Brain microvascular endothelial cell (primary cell): ENCODE data around the gene AMBRA1.

ENCODE experiments used
- DNase-seq: peaks from one replicate; pipeline ENCODE4 v3.0.0-alpha.2; 2020
- H3K27ac ChIP-seq: fragments of 250-450 bp; sonication (Bioruptor Pico); 2 replicates; pipeline ENCODE4 v1.5.1; 2020; ENCODE audit warnings: mild to moderate bottlenecking, moderate library complexity
- H3K27me3 ChIP-seq: fragments of 250-450 bp; sonication (Bioruptor Pico); replicated peaks from 2 replicates; pipeline ENCODE4 v1.5.1; 2020; ENCODE audit warnings: mild to moderate bottlenecking
- H3K36me3 ChIP-seq: fragments of 250-450 bp; sonication (Bioruptor Pico); replicated peaks from 2 replicates; pipeline ENCODE4 v1.5.1; 2020; ENCODE audit warnings: mild to moderate bottlenecking
- H3K4me3 ChIP-seq: 2 replicates; pipeline ENCODE4 v1.5.1; 2011; ENCODE audit warnings: low read depth, mild to moderate bottlenecking, control low read depth, low read length, moderate library complexity
- in situ Hi-C: cut with HindIII; loops from 2 replicates; pipeline ENCODE4 v1.10.0; 2017; ENCODE audit warnings: low sequenced_read_pairs, low pct_ligation_motif_present
- TF ChIP-seq, protein P1 (sequence below): IDR thresholded peaks from 2 replicates; pipeline ENCODE4 v1.5.1; 2011; ENCODE audit warnings: low read depth, mild to moderate bottlenecking, moderate library complexity, low read length, control low read depth, inconsistent platforms; ENCODE audit errors: missing control alignments

The AMBRA1 gene

DNA sequence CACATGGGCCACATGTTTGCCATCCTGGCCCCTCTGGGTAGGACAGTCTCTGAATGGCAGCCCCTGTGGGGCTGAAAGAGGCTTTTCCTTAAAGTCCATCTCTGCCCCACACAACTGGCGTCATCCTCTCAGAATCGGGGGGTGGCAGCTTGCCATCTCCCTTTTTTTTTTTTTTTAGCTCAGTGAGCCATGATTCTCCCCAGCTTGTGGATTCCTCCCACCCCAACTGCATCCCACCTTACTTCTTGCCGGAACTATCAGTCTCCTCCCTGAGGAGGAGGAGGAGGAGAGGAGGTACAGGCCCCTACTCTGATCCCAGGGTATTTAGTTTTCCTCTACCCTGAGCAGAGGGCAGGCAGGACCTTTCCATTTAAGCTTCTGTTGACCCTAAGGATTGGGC is 243.1 kb downstream of the AMBRA1 start:
- Histone ChIP-seq H3K27me3 (no peaks in the 10 kb centered on the region), H3K4me3 (no peak overlapping the region), H3K36me3 (no peaks in the 10 kb centered on the region), H3K27ac (no peak overlapping the region)
- TF ChIP-seq, protein P1, sequence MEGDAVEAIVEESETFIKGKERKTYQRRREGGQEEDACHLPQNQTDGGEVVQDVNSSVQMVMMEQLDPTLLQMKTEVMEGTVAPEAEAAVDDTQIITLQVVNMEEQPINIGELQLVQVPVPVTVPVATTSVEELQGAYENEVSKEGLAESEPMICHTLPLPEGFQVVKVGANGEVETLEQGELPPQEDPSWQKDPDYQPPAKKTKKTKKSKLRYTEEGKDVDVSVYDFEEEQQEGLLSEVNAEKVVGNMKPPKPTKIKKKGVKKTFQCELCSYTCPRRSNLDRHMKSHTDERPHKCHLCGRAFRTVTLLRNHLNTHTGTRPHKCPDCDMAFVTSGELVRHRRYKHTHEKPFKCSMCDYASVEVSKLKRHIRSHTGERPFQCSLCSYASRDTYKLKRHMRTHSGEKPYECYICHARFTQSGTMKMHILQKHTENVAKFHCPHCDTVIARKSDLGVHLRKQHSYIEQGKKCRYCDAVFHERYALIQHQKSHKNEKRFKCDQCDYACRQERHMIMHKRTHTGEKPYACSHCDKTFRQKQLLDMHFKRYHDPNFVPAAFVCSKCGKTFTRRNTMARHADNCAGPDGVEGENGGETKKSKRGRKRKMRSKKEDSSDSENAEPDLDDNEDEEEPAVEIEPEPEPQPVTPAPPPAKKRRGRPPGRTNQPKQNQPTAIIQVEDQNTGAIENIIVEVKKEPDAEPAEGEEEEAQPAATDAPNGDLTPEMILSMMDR = no peak
- in situ Hi-C loops = no loop called here
- no peak for DNase-seq

DNA sequence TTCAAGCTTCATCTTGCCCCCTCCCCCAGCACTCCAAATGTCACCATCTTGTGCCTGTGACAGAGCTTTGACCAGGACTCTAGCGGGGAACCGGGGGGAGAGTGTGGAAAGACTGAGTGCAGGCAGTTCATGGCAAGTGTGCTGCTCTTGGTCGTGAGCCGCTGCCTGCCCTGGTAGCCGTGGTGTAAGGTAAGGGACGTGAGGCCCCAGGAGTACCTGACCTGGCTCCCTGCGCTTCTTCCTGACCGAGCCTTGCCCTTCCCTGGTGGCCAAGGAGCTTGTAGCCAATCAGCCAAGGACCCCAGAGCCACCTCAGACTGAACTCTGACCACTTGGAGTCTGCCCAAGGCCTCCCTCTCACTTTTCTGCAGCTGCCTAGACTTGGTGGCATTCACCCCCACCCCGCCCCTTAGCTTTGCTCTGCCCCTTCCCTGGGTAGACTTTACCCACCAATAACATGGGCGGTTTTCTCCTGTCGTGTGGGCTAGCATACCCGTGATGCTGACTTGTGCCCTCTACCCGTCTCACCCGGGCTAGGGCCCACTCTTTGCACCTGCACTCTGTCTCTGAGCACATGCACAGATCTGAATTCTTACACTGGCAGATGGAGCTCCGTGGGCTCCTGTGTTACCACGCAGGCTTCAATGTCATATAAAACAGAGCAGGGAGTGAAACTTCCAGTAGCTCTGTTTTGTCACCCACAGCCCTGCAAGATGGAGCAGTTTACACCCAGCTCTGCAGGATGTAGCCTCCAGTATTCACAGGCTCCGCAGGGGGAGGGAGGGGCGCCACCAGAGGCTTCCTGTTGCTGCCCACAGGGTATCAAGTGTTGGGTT is 245.0 kb downstream of the AMBRA1 start:
- Histone ChIP-seq H3K4me3 (peak overlapping the region; percentile 83), H3K36me3 (no peaks in the 10 kb centered on the region), H3K27me3 (no peaks in the 10 kb centered on the region), H3K27ac (no peak overlapping the region)
- TF ChIP-seq, protein P1 = no peak
- DNase-seq = no peak
- in situ Hi-C loops = no loop called here

DNA sequence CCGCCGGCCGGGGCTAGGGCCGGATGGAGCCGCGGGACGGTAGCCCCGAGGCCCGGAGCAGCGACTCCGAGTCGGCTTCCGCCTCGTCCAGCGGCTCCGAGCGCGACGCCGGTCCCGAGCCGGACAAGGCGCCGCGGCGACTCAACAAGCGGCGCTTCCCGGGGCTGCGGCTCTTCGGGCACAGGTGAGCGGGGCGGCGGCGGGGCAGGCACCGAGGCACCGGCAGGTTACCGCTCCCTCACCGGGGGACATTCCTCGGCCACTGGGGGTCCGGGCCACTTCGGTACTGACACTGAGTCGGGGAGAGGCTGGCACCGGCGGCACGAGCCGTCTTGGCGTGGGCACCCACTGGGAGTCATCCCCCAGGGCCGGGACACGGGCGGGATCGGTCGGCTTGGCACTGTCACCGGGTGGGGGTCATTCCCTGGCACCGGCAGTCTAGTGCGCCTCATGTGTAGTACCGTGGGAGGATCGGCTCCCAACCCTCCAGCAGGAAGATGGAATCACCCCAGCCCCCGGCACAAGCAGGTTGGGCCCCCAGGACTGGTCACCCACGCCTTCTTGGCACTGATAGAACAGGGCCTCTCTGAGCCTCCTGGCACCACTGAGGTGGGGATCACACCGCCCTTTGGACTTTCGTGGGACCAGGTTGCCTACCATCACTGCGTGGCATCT is 246.0 kb downstream of the AMBRA1 start:
- H3K27me3 ChIP-seq = no peaks in the 10 kb centered on the region
- TF ChIP-seq, protein P1 = no peak
- no peak overlapping the region for H3K27ac ChIP-seq
- H3K36me3 ChIP-seq = no peaks in the 10 kb centered on the region
- DNase-seq = no peak
- in situ Hi-C loops = no loop called here
- H3K4me3 ChIP-seq = peak overlapping the region; percentile 83

DNA sequence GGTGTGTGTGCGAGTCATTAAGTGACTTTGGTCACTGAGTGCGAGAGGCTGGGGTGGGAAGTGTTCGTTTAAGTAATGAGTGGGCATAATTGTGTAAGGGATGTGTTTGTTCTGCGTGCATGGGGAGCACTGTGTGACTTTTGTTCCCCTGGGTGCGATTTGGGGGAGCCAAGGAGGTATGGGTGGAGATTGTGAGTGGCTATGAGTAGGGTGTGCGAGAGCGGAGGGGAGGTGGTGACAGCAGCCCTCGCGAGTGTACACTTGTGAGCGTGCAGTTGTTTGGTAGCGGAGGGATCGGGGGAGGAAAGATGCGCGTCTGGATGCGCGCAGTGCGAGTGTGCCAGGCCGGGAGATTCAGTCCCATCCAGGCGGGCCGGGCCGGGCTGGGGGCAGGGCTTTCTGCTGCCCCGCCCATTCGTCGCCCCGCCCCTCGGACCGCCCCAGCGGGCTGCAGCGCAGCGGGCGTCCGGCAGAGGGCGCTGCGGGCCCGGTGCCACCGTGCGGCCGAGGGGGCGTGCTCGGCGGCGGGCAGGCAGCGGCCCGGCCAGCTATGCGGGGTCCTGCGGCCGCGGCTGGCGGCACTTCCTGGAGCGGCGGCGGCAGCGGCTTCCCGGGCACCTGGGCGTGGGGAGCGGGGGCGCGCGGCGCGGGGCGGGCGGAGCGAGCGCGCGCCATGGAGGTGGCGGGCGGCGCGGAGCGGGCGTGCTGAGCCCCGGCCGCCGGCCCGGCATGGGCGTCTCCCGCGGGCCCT is 246.8 kb downstream of the AMBRA1 start, which contains the start of gene DGKZ:
Gene DGKZ (plus strand): TSS at position 578 of the 751 bp plus-strand sequence. CDS start 197 bp downstream, outside the sequence.
- H3K27me3 ChIP-seq = no peaks in the 10 kb centered on the region
- no peak within 1 kb of the TSS for H3K27ac ChIP-seq
- H3K36me3 ChIP-seq = no peaks in the 10 kb centered on the region
- in situ Hi-C loops = no loop called here
- TF ChIP-seq, protein P1 = peak; percentile 39
- H3K4me3 ChIP-seq = peak within 1 kb of the TSS; percentile 83
- peak; percentile 54 for DNase-seq
